Activated naive CD8-positive, alpha-beta T cell treated with anti-CD3 and anti-CD28 coated beads, Interleukin-2, amount 50 U/mL, for 24 hours (primary cell): ENCODE measurements around the gene SHTN1.

Experiments
- ATAC-seq: fragments of 150-1000 bp; cut with Tn5 transposase; one replicate; pipeline ENCODE4 v1.10.0; 2021
- DNase-seq: peaks from one replicate; pipeline ENCODE4 v3.0.0; 2021
- H3K27ac Mint-ChIP-seq: one replicate; pipeline ENCODE4 v1.8.0; 2021; ENCODE audit warnings: mild to moderate bottlenecking, mixed read lengths
- H3K27me3 Mint-ChIP-seq: one replicate; pipeline ENCODE4 v1.8.0; 2021; ENCODE audit warnings: mixed read lengths
- H3K36me3 Mint-ChIP-seq: one replicate; pipeline ENCODE4 v1.8.0; 2021; ENCODE audit warnings: low read depth, mixed read lengths
- H3K4me1 Mint-ChIP-seq: one replicate; pipeline ENCODE4 v1.8.0; 2021; ENCODE audit warnings: mixed read lengths
- H3K4me3 Mint-ChIP-seq: one replicate; pipeline ENCODE4 v1.8.0; 2021; ENCODE audit warnings: mild to moderate bottlenecking, moderate library complexity, mixed read lengths
- H3K9me3 Mint-ChIP-seq: one replicate; pipeline ENCODE4 v1.8.0; 2021; ENCODE audit warnings: mixed read lengths

Gene SHTN1

GRCh38 chr10:116831790-116832189, 173.2 kb downstream of the SHTN1 start:
- H3K4me3 Mint-ChIP-seq, result no peak overlapping the region
- H3K36me3 Mint-ChIP-seq, result no peaks in the 10 kb centered on the region
- peaks cover 6% of the 10 kb centered on the region for H3K27me3 Mint-ChIP-seq
- no peak for DNase-seq
- no peaks in the 10 kb centered on the region for H3K9me3 Mint-ChIP-seq
- ATAC-seq, result no peak
- no peak overlapping the region for H3K27ac Mint-ChIP-seq
- H3K4me1 Mint-ChIP-seq, result no peaks in the 10 kb centered on the region
